IMR-90 (cell line): ENCODE results near the gene MEGF6. TPM values are rescaled to one million over a fixed set of nuclear protein-coding genes. Genes with fewer than 3 reads are reported as not detected.

Experiments
- ATAC-seq: fragments of 200-7000 bp; cut with Tn5 transposase; 2 replicates; pipeline ENCODE4 v1.9.1; 2020; ENCODE audit warnings: low read depth, mild to moderate bottlenecking, moderate library complexity
- BruUV-seq: library from RNA; stranded (reverse); fragments of 400-500 nt; replicated peaks from 2 replicates; lab custom pipeline; 2021; lab: Mats Ljungman, UMichigan
- CTCF ChIA-PET: fragments of 300-600 bp; formaldehyde crosslinking; extraction: SDS; loops from one replicate; lab custom pipeline; 2021; ENCODE audit warnings: antibody characterized with exemption; lab: Yijun Ruan, JAX
- POLR2A ChIA-PET: fragments of 300-600 bp; sonication (Branson Sonifier 250); formaldehyde crosslinking; loops from one replicate; lab custom pipeline; 2022; ENCODE audit warnings: antibody characterized with exemption; ENCODE audit not compliant: unreplicated experiment; lab: Charles Lee
- DNase-seq: peaks from one replicate; pipeline ENCODE4 v3.0.0; 2013
- H2AFZ ChIP-seq: replicated peaks from 2 replicates; pipeline ENCODE3; 2013; ENCODE audit warnings: low read length, mild to moderate bottlenecking; ENCODE audit not compliant: poor library complexity
- H2AK5ac ChIP-seq: 2 replicates; pipeline ENCODE4 v1.6.1; 2013; ENCODE audit warnings: low read depth, low read length, inconsistent platforms
- H2AK9ac ChIP-seq: replicated peaks from 2 replicates; pipeline ENCODE3; 2013; ENCODE audit warnings: mild to moderate bottlenecking, low read depth, low read length, moderate library complexity; ENCODE audit not compliant: poor library complexity
- H2BK120ac ChIP-seq: 2 replicates; pipeline ENCODE4 v1.6.1; 2013; ENCODE audit warnings: low read depth, low read length, inconsistent platforms
- H2BK15ac ChIP-seq: 3 replicates; pipeline ENCODE4 v1.6.1; 2013; ENCODE audit warnings: low read depth, low read length, inconsistent platforms
- H2BK20ac ChIP-seq: 2 replicates; pipeline ENCODE4 v1.6.1; 2013; ENCODE audit warnings: low read depth, mild to moderate bottlenecking, inconsistent platforms, low read length, moderate library complexity
- H2BK5ac ChIP-seq: 2 replicates; pipeline ENCODE4 v1.6.1; 2013; ENCODE audit warnings: mild to moderate bottlenecking, low read depth, low read length, inconsistent platforms; ENCODE audit not compliant: poor library complexity, severe bottlenecking
- H3K14ac ChIP-seq: replicated peaks from 2 replicates; pipeline ENCODE4 v1.6.1; 2013; ENCODE audit warnings: low read depth, low read length, inconsistent platforms
- H3K18ac ChIP-seq: 2 replicates; pipeline ENCODE4 v1.6.1; 2013; ENCODE audit warnings: low read depth, low read length, control low read depth
- H3K23ac ChIP-seq: 2 replicates; pipeline ENCODE4 v1.6.1; 2013; ENCODE audit warnings: low read depth, low read length, inconsistent platforms
- H3K27ac ChIP-seq: 2 replicates; pipeline ENCODE4 v1.5.1; 2013; ENCODE audit warnings: mild to moderate bottlenecking, control low read depth, low read length; ENCODE audit not compliant: insufficient read depth
- H3K27me3 ChIP-seq: 2 replicates; pipeline ENCODE4 v1.6.1; 2013; ENCODE audit warnings: low read length; ENCODE audit not compliant: control insufficient read depth, insufficient read depth
- H3K36me3 ChIP-seq: 2 replicates; pipeline ENCODE4 v1.6.1; 2013; ENCODE audit warnings: low read length, mixed read lengths; ENCODE audit not compliant: control insufficient read depth, insufficient read depth
- H3K4ac ChIP-seq: 2 replicates; pipeline ENCODE4 v1.6.1; 2013; ENCODE audit warnings: low read depth, low read length, inconsistent platforms
- H3K4me1 ChIP-seq: 2 replicates; pipeline ENCODE4 v1.6.1; 2013; ENCODE audit warnings: low read length, mixed read lengths; ENCODE audit not compliant: control insufficient read depth, insufficient read depth
- H3K4me2 ChIP-seq: 2 replicates; pipeline ENCODE4 v1.6.1; 2013; ENCODE audit warnings: low read depth, mild to moderate bottlenecking, control low read depth, low read length, moderate library complexity
- H3K4me3 ChIP-seq: 2 replicates; pipeline ENCODE4 v1.5.1; 2013; ENCODE audit warnings: low read depth, mild to moderate bottlenecking, control low read depth, low read length, moderate library complexity; ENCODE audit not compliant: insufficient read depth
- H3K56ac ChIP-seq: 2 replicates; pipeline ENCODE4 v1.6.1; 2013; ENCODE audit warnings: low read length, inconsistent platforms; ENCODE audit not compliant: insufficient read depth; ENCODE audit errors: extremely low read depth
- H3K79me1 ChIP-seq, 2 experiments: 2 replicates each; pipeline ENCODE4 v1.6.1; 2013; ENCODE audit warnings: low read length in 2 of 2, inconsistent platforms in 1 of 2, low read depth in 1 of 2
- H3K9ac ChIP-seq: 2 replicates; pipeline ENCODE4 v1.6.1; 2013; ENCODE audit warnings: low read depth, low read length, control low read depth
- H3K9me1 ChIP-seq: 2 replicates; pipeline ENCODE4 v1.6.1; 2013; ENCODE audit warnings: low read length, inconsistent platforms; ENCODE audit not compliant: insufficient read depth
- H3K9me3 ChIP-seq: 2 replicates; pipeline ENCODE4 v1.6.1; 2013; ENCODE audit warnings: low read length; ENCODE audit not compliant: control insufficient read depth, insufficient read depth
- H4K20me1 ChIP-seq: 2 replicates; pipeline ENCODE4 v1.6.1; 2013; ENCODE audit warnings: low read length, inconsistent platforms; ENCODE audit not compliant: insufficient read depth
- H4K5ac ChIP-seq: 2 replicates; pipeline ENCODE4 v1.6.1; 2013; ENCODE audit warnings: mild to moderate bottlenecking, low read depth, low read length, control low read depth
- H4K8ac ChIP-seq, 2 experiments: 2 replicates each; pipeline ENCODE4 v1.6.1; 2013; ENCODE audit warnings: low read depth in 2 of 2, low read length in 2 of 2, control low read depth in 1 of 2, inconsistent platforms in 1 of 2
- H4K91ac ChIP-seq: 2 replicates; pipeline ENCODE4 v1.6.1; 2013; ENCODE audit warnings: low read depth, low read length, inconsistent platforms; ENCODE audit not compliant: insufficient read depth
- CHD1 ChIP-seq: IDR thresholded peaks from 2 replicates; pipeline ENCODE4 v1.6.1; 2012; ENCODE audit warnings: low read depth, low read length, improper control_type of control experiment
- CTCF ChIP-seq: conservative IDR thresholded peaks from 2 replicates; pipeline ENCODE4 v1.5.1; 2012; ENCODE audit warnings: mild to moderate bottlenecking, low read depth, low read length, improper control_type of control experiment
- ELK1 ChIP-seq: fragments of 150-350 bp; IDR thresholded peaks from 2 replicates; pipeline ENCODE4 v1.6.1; 2016; ENCODE audit warnings: low read depth, mild to moderate bottlenecking, low read length, moderate library complexity, borderline replicate concordance
- MAFK ChIP-seq: IDR thresholded peaks from 2 replicates; pipeline ENCODE4 v1.6.1; 2012; ENCODE audit warnings: low read depth, low read length, improper control_type of control experiment
- MAZ ChIP-seq: IDR thresholded peaks from 2 replicates; pipeline ENCODE4 v1.6.1; 2012; ENCODE audit warnings: low read depth, mild to moderate bottlenecking, low read length, improper control_type of control experiment, moderate library complexity, borderline replicate concordance
- NFE2L2 ChIP-seq: fragments of 150-350 bp; IDR thresholded peaks from 2 replicates; pipeline ENCODE4 v1.6.1; 2016; ENCODE audit warnings: low read depth, mild to moderate bottlenecking, low read length
- POLR2A ChIP-seq: IDR thresholded peaks from 2 replicates; pipeline ENCODE4 v1.6.1; 2012; ENCODE audit warnings: mild to moderate bottlenecking, low read depth, low read length
- RAD21 ChIP-seq: IDR thresholded peaks from 2 replicates; pipeline ENCODE4 v1.6.1; 2012; ENCODE audit warnings: low read length, improper control_type of control experiment
- RCOR1 ChIP-seq: IDR thresholded peaks from 2 replicates; pipeline ENCODE4 v1.6.1; 2012; ENCODE audit warnings: mild to moderate bottlenecking, low read length, improper control_type of control experiment; ENCODE audit not compliant: insufficient replicate concordance
- SMC3 ChIP-seq: fragments of 150-350 bp; IDR thresholded peaks from 2 replicates; pipeline ENCODE4 v1.6.1; 2016; ENCODE audit warnings: low read depth, mild to moderate bottlenecking, antibody characterized with exemption, low read length, moderate library complexity
- WGBS, 2 experiments: methylation state at CpG; one replicate each; pipeline versions ENCODE4 v1.1.5 to v1.1.7; 2013; ENCODE audit warnings: missing lambda C conversion rate in 2 of 2; ENCODE audit not compliant: insufficient read length in 1 of 2; ENCODE audit errors: extremely low coverage in 2 of 2; 5-methylcytosine and 5-hydroxymethylcytosine counted together
- dilution Hi-C: fragments of 300-500 bp; cut with HindIII; formaldehyde crosslinking; loops from one replicate; pipeline ENCODE4 v1.14.3; 2018; ENCODE audit warnings: low sequenced_read_pairs; ENCODE audit not compliant: unreplicated experiment
- in situ Hi-C: fragments of 300-500 bp; cut with MboI; formaldehyde crosslinking; loops from 3 replicates; pipeline ENCODE4 v1.14.3; 2019; ENCODE audit warnings: low sequenced_read_pairs, inconsistent platforms, mixed read lengths
- intact Hi-C: fragments of 100-400 bp; cut with micrococcal nuclease; formaldehyde crosslinking; loops from 2 replicates; pipeline ENCODE4 v1.10.0; 2022
- polyA plus RNA-seq, 3 experiments: library from polyadenylated mRNA; depleted of rRNA; stranded (reverse); fragments of >200 nt; gene quantifications; 2 replicates each; pipeline ENCODE4 v1.2.3, GENCODE V29; 2012; ENCODE audit warnings: low replicate concordance in 1 of 3
- total RNA-seq: library from RNA; depleted of rRNA; stranded (reverse); fragments of >200 nt; gene quantifications from 2 replicates; pipeline ENCODE4 v1.2.3, GENCODE V29; 2012

Gene MEGF6
- total and polyA plus RNA-seq, 2 of the 4 experiments (the other 2 are of a cell fraction), result 0.72 to 4.1 TPM

- no peak overlapping the region for H3K18ac ChIP-seq
- H2AK5ac ChIP-seq, result peak overlapping the region; percentile 24; the same call in 1 of the 2 replicates
- H3K79me1 ChIP-seq, result no peaks in the 10 kb centered on the region
- H2BK15ac ChIP-seq, result no peak overlapping the region
- 0 out of 2 replicates have a peak, but pooled peaks cover 2% of the 10 kb centered on the region for H3K9me1 ChIP-seq
- peak overlapping the region; percentile 2; the same call in 1 of the 2 replicates for H3K4ac ChIP-seq
- H4K8ac ChIP-seq, result no peak overlapping the region
- no TSS peak for BruUV-seq
- H3K23ac ChIP-seq, result no peak overlapping the region
- no peak overlapping the region for H2AK9ac ChIP-seq
- no peak overlapping the region for H2BK5ac ChIP-seq
- TF ChIP-seq MAZ (no peak), RAD21 (no peak), CHD1 (no peak), ELK1 (no peak), SMC3 (no peak), POLR2A (no peak), RCOR1 (no peak), MAFK (no peak), NFE2L2 (no peak), CTCF (no peak)
- H4K91ac ChIP-seq, result 0 out of 2 replicates have a peak overlapping the region, but pooled peaks have one; percentile 21
- H2BK20ac ChIP-seq, result 0 out of 2 replicates have a peak overlapping the region, but pooled peaks have one; percentile 35
- H3K27ac ChIP-seq, result no peak overlapping the region
- no peak overlapping the region for H3K4me3 ChIP-seq
- H2BK120ac ChIP-seq, result peak overlapping the region; percentile 15; the same call in 1 of the 2 replicates
- H4K5ac ChIP-seq, result no peak overlapping the region
- dilution Hi-C loops (no loop called here), in situ Hi-C loops (no loop called here), intact Hi-C loops (loop anchor here (5.0 kb wide), 1 partner anchor 39 kb away; no protein-coding TSS in a partner anchor)
- CTCF ChIA-PET, result no interaction called here
- no peaks in the 10 kb centered on the region; the same call in 1 of the 2 replicates for H3K9me3 ChIP-seq
- H3K27me3 ChIP-seq, result no peaks in the 10 kb centered on the region
- no peak overlapping the region for H2AFZ ChIP-seq
- ATAC-seq (no peak), DNase-seq (no peak)
- H3K56ac ChIP-seq, result no peak overlapping the region
- no peak overlapping the region for H3K14ac ChIP-seq
- H3K9ac ChIP-seq, result no peak overlapping the region
- H4K20me1 ChIP-seq, result no peaks in the 10 kb centered on the region
- no peaks in the 10 kb centered on the region for H3K36me3 ChIP-seq
- H3K4me1 ChIP-seq, result peaks cover 25% of the 10 kb centered on the region
- no peak overlapping the region for H3K4me2 ChIP-seq
- 100% methylated on average over 1 of the region's 13 CpGs; no CpG with 5 or more reads in 1 of the 2 experiments for WGBS, 2 experiments
- POLR2A ChIA-PET, result no interaction called here
Measured at GRCh38 chr1:3540876-3541275, 70.4 kb downstream of the MEGF6 start.
